ENCODE measurements around the gene GRIN2C.

GRIN2C gene

DNA sequence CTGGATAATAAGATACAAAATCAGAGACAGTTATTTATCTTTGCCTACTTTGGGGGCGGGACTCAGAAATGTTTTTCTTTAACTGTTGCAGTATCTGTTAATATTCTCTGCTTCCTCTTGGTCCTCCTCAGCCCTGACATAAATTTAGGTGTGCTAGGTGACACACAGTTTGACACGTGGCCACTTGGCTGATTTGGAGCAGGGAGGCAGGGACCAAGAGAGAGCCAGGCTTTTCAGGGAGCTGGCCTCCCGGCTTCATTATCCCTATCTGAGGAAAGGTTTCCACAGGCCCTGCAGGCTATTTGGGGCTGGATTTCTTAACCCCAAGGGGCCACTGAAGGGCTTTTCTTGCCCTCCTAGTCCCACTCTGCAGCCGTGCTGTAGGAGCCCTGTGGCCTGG, 63.5 kb downstream of the GRIN2C start:
- DNase-seq = no peak

DNA sequence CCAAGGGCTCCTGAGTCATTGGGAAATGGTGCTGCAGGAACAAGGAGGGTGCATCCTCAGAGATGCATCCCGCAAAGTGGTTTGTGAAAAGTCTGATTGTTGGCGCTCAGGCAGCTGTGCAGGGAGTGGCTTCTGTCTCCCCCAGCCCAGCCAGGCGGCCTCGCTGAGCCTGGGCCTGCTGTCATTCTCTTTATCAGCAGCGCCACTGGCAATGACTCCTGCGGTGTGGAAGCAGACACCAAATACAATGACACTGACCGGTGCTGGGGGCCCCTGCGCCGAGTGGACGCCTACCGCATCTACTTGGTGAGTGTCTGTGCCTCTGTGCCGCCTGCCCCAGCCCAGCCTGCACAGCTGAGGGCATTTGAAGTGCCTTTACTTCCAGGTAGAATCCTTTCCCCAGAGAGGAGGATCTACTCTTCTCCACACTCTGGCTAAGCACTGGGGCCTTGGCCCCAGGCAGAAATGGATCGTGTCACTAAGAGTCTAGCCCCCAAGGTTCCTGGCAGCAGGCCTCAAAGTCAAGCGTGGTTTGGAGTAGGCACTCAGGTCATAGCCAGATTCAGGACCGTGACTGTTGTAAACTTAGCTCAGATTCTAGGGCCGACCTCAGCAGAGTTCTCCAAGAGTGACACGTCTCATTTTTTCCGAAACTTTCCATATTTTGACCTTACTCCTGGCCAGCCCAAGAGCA, 64.2 kb downstream of the GRIN2C start:
- DNase-seq = no peak

DNA sequence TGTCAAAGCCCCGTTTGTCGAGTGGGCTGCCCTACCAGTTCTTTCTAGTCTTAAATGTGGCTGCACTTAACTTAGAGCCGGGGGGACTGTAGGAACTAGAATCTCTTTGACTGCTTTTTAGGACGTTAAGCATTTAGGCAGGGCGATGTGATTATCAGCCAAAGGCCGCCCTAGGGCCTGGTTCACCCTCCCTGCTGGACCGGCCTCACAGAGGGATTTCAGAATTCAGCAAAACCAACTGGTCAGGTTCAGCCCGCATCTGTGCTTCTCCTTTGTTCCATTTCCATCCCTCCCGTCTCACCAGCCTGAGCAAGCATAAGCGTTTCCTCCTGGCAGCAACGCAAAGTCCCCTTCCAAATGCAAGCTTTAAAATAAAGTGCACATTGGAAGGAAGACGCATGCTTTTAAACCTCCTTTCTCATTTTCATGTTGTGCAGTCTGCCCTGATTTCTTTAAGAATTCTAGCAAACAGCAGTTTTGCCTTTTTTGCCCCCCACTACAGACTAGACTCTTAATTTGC, 67.0 kb downstream of the GRIN2C start:
- DNase-seq = no peak
